Smooth muscle cell (in vitro differentiated cells): ENCODE results near the gene PKDCC. TPM values are rescaled to one million over a fixed set of nuclear protein-coding genes. Genes with fewer than 3 reads are reported as not detected.

Source experiments
- DNase-seq: peaks from one replicate; lab custom pipeline; 2025; ENCODE audit not compliant: unreplicated experiment; lab: John Stamatoyannopoulos, UW
- H2AFZ ChIP-seq: fragments of 200-600 bp; sonication (generic); 2 replicates; pipeline ENCODE4 v1.6.0; 2016; ENCODE audit warnings: antibody characterized with exemption, low read depth, mild to moderate bottlenecking
- H3F3A ChIP-seq: fragments of 200-600 bp; sonication (generic); 2 replicates; pipeline ENCODE4 v1.6.0; 2017; ENCODE audit warnings: antibody characterized with exemption, low read depth
- H3K27ac ChIP-seq: fragments of 200-600 bp; sonication (generic); 2 replicates; pipeline ENCODE4 v1.5.1; 2016; ENCODE audit warnings: low read depth, mild to moderate bottlenecking
- H3K27me3 ChIP-seq: fragments of 200-600 bp; sonication (generic); 2 replicates; pipeline ENCODE4 v1.6.1; 2016; ENCODE audit warnings: low read depth, mild to moderate bottlenecking
- H3K36me3 ChIP-seq: fragments of 200-600 bp; sonication (generic); 2 replicates; pipeline ENCODE4 v1.5.1; 2016; ENCODE audit warnings: low read depth
- H3K4me1 ChIP-seq: fragments of 200-600 bp; sonication (generic); 2 replicates; pipeline ENCODE4 v1.5.1; 2016; ENCODE audit warnings: low read depth
- H3K4me2 ChIP-seq: fragments of 200-600 bp; sonication (generic); 2 replicates; pipeline ENCODE4 v1.6.0; 2016; ENCODE audit warnings: mild to moderate bottlenecking
- H3K4me3 ChIP-seq: fragments of 200-600 bp; sonication (generic); 2 replicates; pipeline ENCODE4 v1.5.1; 2016; ENCODE audit warnings: mild to moderate bottlenecking
- H3K79me2 ChIP-seq: fragments of 200-600 bp; sonication (generic); 2 replicates; pipeline ENCODE4 v1.6.0; 2016; ENCODE audit warnings: low read depth, mild to moderate bottlenecking
- H3K9ac ChIP-seq: fragments of 200-600 bp; sonication (generic); 2 replicates; pipeline ENCODE4 v1.6.0; 2016; ENCODE audit warnings: low read depth
- H3K9me3 ChIP-seq: fragments of 200-600 bp; sonication (generic); replicated peaks from 2 replicates; pipeline ENCODE4 v1.5.1; 2016; ENCODE audit warnings: low read depth
- H4K20me1 ChIP-seq: fragments of 200-600 bp; sonication (generic); 2 replicates; pipeline ENCODE4 v1.6.0; 2016; ENCODE audit warnings: low read depth
- WGBS: methylation state at CpG from one replicate; pipeline ENCODE4 v1.1.7; 2016; ENCODE audit warnings: low lambda C conversion rate; 5-methylcytosine and 5-hydroxymethylcytosine counted together
- polyA plus RNA-seq: library from polyadenylated mRNA; unstranded; fragments of >200 nt; fragmentation: Nextera tagmentation; extraction: Ambion mirVana; gene quantifications from 2 replicates; pipeline ENCODE4 v1.2.1, GENCODE V29; 2016
- total RNA-seq: library from RNA; depleted of rRNA; stranded (reverse); fragments of >200 nt; gene quantifications from 2 replicates; pipeline ENCODE4 v1.2.3, GENCODE V29; 2014
- TF ChIP-seq, protein P1 (sequence below): fragments of 200-600 bp; sonication (generic); IDR thresholded peaks from 2 replicates; pipeline ENCODE4 v1.5.1; 2017; ENCODE audit warnings: borderline replicate concordance, mild to moderate bottlenecking, antibody characterized with exemption; ENCODE audit not compliant: insufficient read depth, poor library complexity, severe bottlenecking

PKDCC gene
- total and polyA plus RNA-seq, 2 experiments from 2014 or later, result 12.2 to 15.2 TPM

DNA sequence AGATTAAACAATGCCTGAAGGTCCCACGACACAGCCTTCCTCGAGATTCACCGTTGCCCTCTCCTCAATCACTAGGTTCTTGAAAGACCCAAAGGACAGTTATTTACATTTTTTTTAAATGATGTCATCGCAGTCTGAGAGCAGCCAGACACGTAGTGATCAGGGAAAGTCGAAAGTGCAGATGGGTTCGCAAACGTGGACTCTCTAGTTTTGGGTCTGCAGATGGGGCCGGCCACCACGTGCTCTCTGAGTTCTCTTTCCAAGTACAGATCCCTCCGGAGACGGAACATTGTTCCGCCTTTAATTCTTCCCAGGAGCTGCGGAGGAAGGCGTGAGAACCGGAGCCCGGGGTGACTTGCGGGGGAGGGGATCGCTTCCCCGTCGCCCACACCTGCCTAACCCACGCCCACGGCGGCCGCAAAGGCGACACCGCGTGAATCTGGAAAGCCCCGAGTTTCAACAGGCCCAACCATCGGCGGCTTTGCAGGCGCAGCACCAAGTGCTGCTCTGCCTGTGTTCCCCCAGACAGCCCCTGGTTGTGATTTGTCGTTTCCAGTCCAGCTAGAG is 54.3 kb downstream of the PKDCC start:
- no peaks in the 10 kb centered on the region for H3K9me3 ChIP-seq
- H3K4me3 ChIP-seq, result peak overlapping the region; percentile 28
- TF ChIP-seq, protein P1, sequence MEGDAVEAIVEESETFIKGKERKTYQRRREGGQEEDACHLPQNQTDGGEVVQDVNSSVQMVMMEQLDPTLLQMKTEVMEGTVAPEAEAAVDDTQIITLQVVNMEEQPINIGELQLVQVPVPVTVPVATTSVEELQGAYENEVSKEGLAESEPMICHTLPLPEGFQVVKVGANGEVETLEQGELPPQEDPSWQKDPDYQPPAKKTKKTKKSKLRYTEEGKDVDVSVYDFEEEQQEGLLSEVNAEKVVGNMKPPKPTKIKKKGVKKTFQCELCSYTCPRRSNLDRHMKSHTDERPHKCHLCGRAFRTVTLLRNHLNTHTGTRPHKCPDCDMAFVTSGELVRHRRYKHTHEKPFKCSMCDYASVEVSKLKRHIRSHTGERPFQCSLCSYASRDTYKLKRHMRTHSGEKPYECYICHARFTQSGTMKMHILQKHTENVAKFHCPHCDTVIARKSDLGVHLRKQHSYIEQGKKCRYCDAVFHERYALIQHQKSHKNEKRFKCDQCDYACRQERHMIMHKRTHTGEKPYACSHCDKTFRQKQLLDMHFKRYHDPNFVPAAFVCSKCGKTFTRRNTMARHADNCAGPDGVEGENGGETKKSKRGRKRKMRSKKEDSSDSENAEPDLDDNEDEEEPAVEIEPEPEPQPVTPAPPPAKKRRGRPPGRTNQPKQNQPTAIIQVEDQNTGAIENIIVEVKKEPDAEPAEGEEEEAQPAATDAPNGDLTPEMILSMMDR, result no peak
- DNase-seq, result no peak
- peak overlapping the region; percentile 91 for H3K27ac ChIP-seq
- no peaks in the 10 kb centered on the region for H3K27me3 ChIP-seq
- peak overlapping the region; percentile 6 for H2AFZ ChIP-seq
- no peaks in the 10 kb centered on the region for H3K79me2 ChIP-seq
- no peaks in the 10 kb centered on the region for H4K20me1 ChIP-seq
- peak overlapping the region; percentile 75 for H3K4me2 ChIP-seq
- WGBS, result 3% methylated on average over 33 of the region's 33 CpGs
- no peaks in the 10 kb centered on the region for H3K36me3 ChIP-seq
- H3K9ac ChIP-seq, result peak overlapping the region; percentile 70
- peaks cover 26% of the 10 kb centered on the region for H3F3A ChIP-seq
- H3K4me1 ChIP-seq, result peaks cover 19% of the 10 kb centered on the region

DNA sequence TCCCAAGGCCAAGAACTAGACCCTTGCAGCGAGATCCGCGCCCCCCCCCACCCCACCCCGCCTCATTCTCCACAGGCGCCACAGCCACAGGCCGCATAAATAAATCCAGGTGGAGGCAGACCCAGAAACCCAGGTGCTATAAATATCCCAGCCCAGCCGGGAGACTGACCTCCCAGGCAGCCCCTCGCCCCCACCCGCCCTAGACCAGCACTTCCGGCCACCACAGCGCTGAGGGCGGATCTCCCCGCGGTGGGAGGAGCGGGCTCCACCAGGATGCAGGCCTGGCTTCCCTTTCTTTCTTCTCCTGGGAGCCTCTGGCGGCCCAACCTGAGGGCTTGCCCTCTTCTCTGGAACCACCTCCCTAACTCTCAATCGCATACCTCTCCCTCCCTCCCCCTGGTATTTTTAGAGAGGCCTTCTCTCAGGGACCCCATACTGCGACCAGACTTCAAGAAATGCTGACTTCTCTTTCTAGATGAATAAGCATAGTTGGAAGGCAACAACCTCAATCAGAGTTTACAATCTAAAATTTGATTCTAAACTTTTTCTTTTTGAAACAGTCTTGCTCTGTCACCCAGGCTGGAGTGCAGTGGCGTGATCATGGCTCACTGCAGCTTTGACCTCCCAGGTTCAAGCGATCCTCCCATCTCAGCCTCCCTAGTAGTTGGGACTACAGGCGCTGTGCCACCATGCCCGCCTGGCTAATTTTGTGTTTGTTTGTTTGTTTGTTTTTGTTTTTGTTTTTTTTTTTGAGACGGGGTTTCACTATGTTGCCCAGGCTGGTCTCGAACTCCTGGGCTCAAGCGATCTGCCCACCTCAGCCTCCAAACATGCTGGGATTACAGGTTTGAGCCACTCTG is 55.0 kb downstream of the PKDCC start:
- H3K4me3 ChIP-seq, result peak overlapping the region; percentile 28
- H4K20me1 ChIP-seq, result no peaks in the 10 kb centered on the region
- H3K4me2 ChIP-seq, result peak overlapping the region; percentile 75
- 30% methylated on average over 24 of the region's 25 CpGs for WGBS
- H3K79me2 ChIP-seq, result no peaks in the 10 kb centered on the region
- TF ChIP-seq, protein P1, result no peak
- no peaks in the 10 kb centered on the region for H3K9me3 ChIP-seq
- peak overlapping the region; percentile 70 for H3K9ac ChIP-seq
- H2AFZ ChIP-seq, result peak overlapping the region; percentile 20
- no peaks in the 10 kb centered on the region for H3K36me3 ChIP-seq
- H3K4me1 ChIP-seq, result peaks cover 19% of the 10 kb centered on the region
- H3K27ac ChIP-seq, result peak overlapping the region; percentile 91
- no peak for DNase-seq
- peaks cover 26% of the 10 kb centered on the region for H3F3A ChIP-seq
- no peaks in the 10 kb centered on the region for H3K27me3 ChIP-seq

DNA sequence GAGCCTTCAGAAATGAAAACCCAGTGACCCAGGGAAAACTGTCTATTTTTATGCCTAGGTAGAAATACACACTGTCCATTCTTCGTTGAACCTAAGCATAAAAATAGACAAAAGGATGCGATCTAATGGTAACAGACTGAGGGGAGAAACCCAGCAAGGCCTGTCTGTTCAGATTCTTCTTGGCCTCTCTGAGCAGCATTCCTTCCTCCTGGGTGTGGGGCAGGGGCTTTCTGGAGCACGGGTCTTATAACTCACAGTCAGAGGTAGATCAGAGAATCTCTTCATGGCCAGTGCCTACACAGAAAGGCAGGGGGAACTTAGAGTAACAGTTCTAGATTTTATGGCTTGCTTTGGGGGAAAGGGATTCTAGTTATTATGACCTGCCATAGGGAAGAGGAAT is 56.0 kb downstream of the PKDCC start:
- H3K27ac ChIP-seq, result peak overlapping the region; percentile 91
- peak overlapping the region; percentile 22 for H2AFZ ChIP-seq
- H3K36me3 ChIP-seq, result no peaks in the 10 kb centered on the region
- H3K27me3 ChIP-seq, result no peaks in the 10 kb centered on the region
- H3K4me2 ChIP-seq, result no peak overlapping the region
- no peaks in the 10 kb centered on the region for H4K20me1 ChIP-seq
- H3K4me3 ChIP-seq, result no peak overlapping the region
- H3K4me1 ChIP-seq, result peaks cover 19% of the 10 kb centered on the region
- TF ChIP-seq, protein P1, result no peak
- H3K79me2 ChIP-seq, result no peaks in the 10 kb centered on the region
- H3F3A ChIP-seq, result peaks cover 26% of the 10 kb centered on the region
- DNase-seq, result no peak
- WGBS, result 53% methylated on average over 3 of the region's 3 CpGs
- H3K9ac ChIP-seq, result no peak overlapping the region
- no peaks in the 10 kb centered on the region for H3K9me3 ChIP-seq
